NB4 (cell line): ENCODE measurements around the gene TSGA10.
A peak's percentile ranks its signal among the peaks of the same experiment; 100 is the strongest.

Source experiments
- DNase-seq: peaks from one replicate; pipeline ENCODE4 v3.0.0; 2010; ENCODE audit warnings: low read depth
- H3K4me3 ChIP-seq: one replicate; pipeline ENCODE4 v1.5.1; 2011; ENCODE audit warnings: mild to moderate bottlenecking, low read depth, low read length, moderate library complexity
- CTCF ChIP-seq: IDR thresholded peaks from one replicate; pipeline ENCODE4 v1.5.1; 2012; ENCODE audit warnings: low read depth, low read length
- MAX ChIP-seq: IDR thresholded peaks from 2 replicates; pipeline ENCODE4 v1.6.1; 2011; ENCODE audit warnings: low read depth, low read length
- MYC ChIP-seq: IDR thresholded peaks from 2 replicates; pipeline ENCODE4 v1.6.1; 2011; ENCODE audit warnings: low read depth, low read length
- POLR2A ChIP-seq: IDR thresholded peaks from 2 replicates; pipeline ENCODE4 v1.6.1; 2011; ENCODE audit warnings: mild to moderate bottlenecking; ENCODE audit not compliant: insufficient read length; ENCODE audit errors: extremely low read depth

TSGA10 gene

DNA sequence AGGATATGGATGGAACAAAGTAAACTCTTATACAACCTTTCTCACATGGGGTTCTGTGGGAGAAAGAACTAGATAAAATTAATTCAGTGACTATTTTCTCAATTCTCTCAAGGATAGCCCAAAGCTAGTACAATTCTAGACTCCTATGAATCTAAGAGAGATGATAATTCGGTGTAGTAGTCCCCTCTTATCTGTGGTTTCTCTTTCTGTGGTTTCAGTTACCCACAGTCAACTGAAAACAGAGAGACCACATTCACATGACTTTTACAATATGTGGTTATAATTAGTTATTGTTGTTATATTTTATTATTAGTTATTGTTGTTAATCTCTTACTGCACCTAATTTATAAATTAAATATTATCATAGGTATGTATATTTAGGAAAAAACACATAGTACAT, 66.7 kb downstream of the TSGA10 start:
- DNase-seq, result peak; percentile 62
- H3K4me3 ChIP-seq, result no peak overlapping the region
- TF ChIP-seq POLR2A (no peak), CTCF (no peak), MYC (no peak), MAX (no peak)

DNA sequence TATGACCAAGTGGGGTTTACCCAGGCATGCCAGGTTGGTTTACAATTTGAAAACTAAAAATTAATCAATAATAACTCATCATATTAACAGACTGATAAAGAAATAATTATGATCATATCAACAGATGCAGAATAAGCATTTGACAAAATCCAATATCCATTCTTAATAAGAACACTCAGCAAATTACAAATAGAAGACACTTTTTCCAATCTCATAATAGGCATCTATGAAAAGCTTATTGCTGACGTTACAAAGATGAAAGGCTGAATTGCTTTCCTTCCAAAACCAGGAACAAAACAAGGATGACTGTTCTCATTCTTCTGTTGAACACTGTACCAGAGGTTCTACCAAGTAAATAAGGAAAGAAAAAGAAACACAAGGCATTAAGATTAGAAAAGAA, 68.4 kb downstream of the TSGA10 start:
- TF ChIP-seq MYC, result no peak
- TF ChIP-seq CTCF, result no peak
- TF ChIP-seq MAX, result no peak
- TF ChIP-seq POLR2A, result no peak
- DNase-seq, result no peak
- H3K4me3 ChIP-seq, result no peak overlapping the region

- peak; percentile 54 for DNase-seq
- TF ChIP-seq MYC (no peak), CTCF (peak; percentile 64), MAX (no peak)
- no peak overlapping the region for H3K4me3 ChIP-seq
Measured at GRCh38 chr2:99085421-99085820, 69.3 kb downstream of the TSGA10 start.

DNA sequence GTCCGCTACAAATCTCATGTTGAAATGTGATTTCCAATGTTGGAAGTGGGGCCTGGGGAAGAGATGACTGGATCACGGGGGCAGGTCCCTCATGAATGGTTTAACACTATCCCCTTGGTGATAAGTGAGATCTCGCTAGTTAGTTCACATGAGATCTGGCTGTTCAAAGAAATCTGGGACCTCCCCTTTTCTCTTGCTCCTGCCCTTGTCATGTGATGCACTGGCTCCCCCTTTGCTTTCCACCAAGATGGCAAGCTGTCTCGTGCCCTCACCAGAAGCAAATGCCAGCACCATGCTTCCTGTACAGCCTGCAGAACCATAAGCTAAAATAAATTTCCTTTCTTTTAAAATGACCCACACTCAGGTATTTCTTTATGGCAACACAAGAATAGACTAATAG, 70.5 kb downstream of the TSGA10 start:
- no peak overlapping the region for H3K4me3 ChIP-seq
- no peak for DNase-seq
- TF ChIP-seq MAX (no peak), MYC (no peak), CTCF (no peak), POLR2A (no peak)

DNA sequence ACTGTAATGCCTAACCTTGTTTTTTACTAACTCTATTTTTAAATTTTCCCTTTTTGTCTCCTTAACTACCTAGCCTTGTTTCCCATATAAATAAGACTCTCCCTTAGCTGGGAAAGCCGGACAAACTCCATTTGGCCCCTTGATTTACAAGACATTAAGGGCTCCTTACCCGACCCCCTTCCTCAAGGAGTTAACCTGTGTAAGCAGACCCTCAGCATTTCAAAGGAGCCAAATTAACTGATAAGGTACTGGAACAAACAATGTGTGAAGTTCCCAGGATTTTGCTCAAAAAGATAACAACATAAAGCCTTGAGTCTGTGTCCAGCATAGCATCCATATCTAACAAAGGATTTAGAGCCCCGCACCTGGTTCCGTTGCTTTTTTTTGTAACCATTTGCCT, 72.9 kb downstream of the TSGA10 start:
- no peak overlapping the region for H3K4me3 ChIP-seq
- TF ChIP-seq MAX (no peak), POLR2A (no peak), CTCF (no peak), MYC (no peak)
- DNase-seq, result no peak

- H3K4me3 ChIP-seq, result no peak overlapping the region
- TF ChIP-seq CTCF, result no peak
- TF ChIP-seq MAX, result no peak
- TF ChIP-seq POLR2A, result no peak
- TF ChIP-seq MYC, result no peak
- DNase-seq, result no peak
Measured at GRCh38 chr2:99079226-99079625, 75.5 kb downstream of the TSGA10 start.
